Smooth muscle cell (in vitro differentiated cells): ENCODE results near the gene GXYLT2. TPM values are rescaled to one million over a fixed set of nuclear protein-coding genes. Genes with fewer than 3 reads are reported as not detected.

Experiments used
- DNase-seq: peaks from one replicate; lab custom pipeline; 2025; ENCODE audit not compliant: unreplicated experiment; lab: John Stamatoyannopoulos, UW
- H2AFZ ChIP-seq: fragments of 200-600 bp; sonication (generic); 2 replicates; pipeline ENCODE4 v1.6.0; 2016; ENCODE audit warnings: antibody characterized with exemption, low read depth, mild to moderate bottlenecking
- H3F3A ChIP-seq: fragments of 200-600 bp; sonication (generic); 2 replicates; pipeline ENCODE4 v1.6.0; 2017; ENCODE audit warnings: antibody characterized with exemption, low read depth
- H3K27ac ChIP-seq: fragments of 200-600 bp; sonication (generic); 2 replicates; pipeline ENCODE4 v1.5.1; 2016; ENCODE audit warnings: low read depth, mild to moderate bottlenecking
- H3K27me3 ChIP-seq: fragments of 200-600 bp; sonication (generic); 2 replicates; pipeline ENCODE4 v1.6.1; 2016; ENCODE audit warnings: low read depth, mild to moderate bottlenecking
- H3K36me3 ChIP-seq: fragments of 200-600 bp; sonication (generic); 2 replicates; pipeline ENCODE4 v1.5.1; 2016; ENCODE audit warnings: low read depth
- H3K4me1 ChIP-seq: fragments of 200-600 bp; sonication (generic); 2 replicates; pipeline ENCODE4 v1.5.1; 2016; ENCODE audit warnings: low read depth
- H3K4me2 ChIP-seq: fragments of 200-600 bp; sonication (generic); 2 replicates; pipeline ENCODE4 v1.6.0; 2016; ENCODE audit warnings: mild to moderate bottlenecking
- H3K4me3 ChIP-seq: fragments of 200-600 bp; sonication (generic); 2 replicates; pipeline ENCODE4 v1.5.1; 2016; ENCODE audit warnings: mild to moderate bottlenecking
- H3K79me2 ChIP-seq: fragments of 200-600 bp; sonication (generic); 2 replicates; pipeline ENCODE4 v1.6.0; 2016; ENCODE audit warnings: low read depth, mild to moderate bottlenecking
- H3K9ac ChIP-seq: fragments of 200-600 bp; sonication (generic); 2 replicates; pipeline ENCODE4 v1.6.0; 2016; ENCODE audit warnings: low read depth
- H3K9me3 ChIP-seq: fragments of 200-600 bp; sonication (generic); replicated peaks from 2 replicates; pipeline ENCODE4 v1.5.1; 2016; ENCODE audit warnings: low read depth
- H4K20me1 ChIP-seq: fragments of 200-600 bp; sonication (generic); 2 replicates; pipeline ENCODE4 v1.6.0; 2016; ENCODE audit warnings: low read depth
- WGBS: methylation state at CpG from one replicate; pipeline ENCODE4 v1.1.7; 2016; ENCODE audit warnings: low lambda C conversion rate; 5-methylcytosine and 5-hydroxymethylcytosine counted together
- polyA plus RNA-seq: library from polyadenylated mRNA; unstranded; fragments of >200 nt; fragmentation: Nextera tagmentation; extraction: Ambion mirVana; gene quantifications from 2 replicates; pipeline ENCODE4 v1.2.1, GENCODE V29; 2016
- total RNA-seq: library from RNA; depleted of rRNA; stranded (reverse); fragments of >200 nt; gene quantifications from 2 replicates; pipeline ENCODE4 v1.2.3, GENCODE V29; 2014
- TF ChIP-seq, protein P1 (sequence below): fragments of 200-600 bp; sonication (generic); IDR thresholded peaks from 2 replicates; pipeline ENCODE4 v1.5.1; 2017; ENCODE audit warnings: borderline replicate concordance, mild to moderate bottlenecking, antibody characterized with exemption; ENCODE audit not compliant: insufficient read depth, poor library complexity, severe bottlenecking

GXYLT2 gene
- total and polyA plus RNA-seq, 2 experiments from 2014 or later: 17.0 to 19.0 TPM

DNA sequence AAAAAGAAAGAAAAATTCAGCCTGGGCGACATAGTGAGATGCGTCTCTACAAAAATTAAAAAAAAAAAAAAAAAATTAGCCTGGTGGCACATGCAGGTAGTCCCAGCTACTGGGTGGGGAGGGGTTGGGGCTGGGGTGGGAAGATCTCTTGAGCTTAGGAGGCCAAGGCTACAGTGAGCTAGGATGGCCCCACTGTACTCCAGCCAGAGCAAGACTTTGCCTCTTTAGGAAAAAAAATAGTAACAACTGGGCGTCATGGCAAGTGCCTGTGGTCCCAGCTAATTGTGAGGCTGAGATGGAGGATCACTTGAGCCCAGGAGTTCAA lies 84.8 kb downstream of the GXYLT2 start:
- H3K79me2 ChIP-seq: no peaks in the 10 kb centered on the region
- H3K9me3 ChIP-seq: no peaks in the 10 kb centered on the region
- no peaks in the 10 kb centered on the region for H3K27me3 ChIP-seq
- H2AFZ ChIP-seq: no peak overlapping the region
- H3K36me3 ChIP-seq: no peaks in the 10 kb centered on the region
- WGBS: 88% methylated on average over 3 of the region's 3 CpGs
- H3F3A ChIP-seq: no peaks in the 10 kb centered on the region
- no peak overlapping the region for H3K9ac ChIP-seq
- H3K4me1 ChIP-seq: no peaks in the 10 kb centered on the region
- DNase-seq: no peak
- TF ChIP-seq, protein P1, sequence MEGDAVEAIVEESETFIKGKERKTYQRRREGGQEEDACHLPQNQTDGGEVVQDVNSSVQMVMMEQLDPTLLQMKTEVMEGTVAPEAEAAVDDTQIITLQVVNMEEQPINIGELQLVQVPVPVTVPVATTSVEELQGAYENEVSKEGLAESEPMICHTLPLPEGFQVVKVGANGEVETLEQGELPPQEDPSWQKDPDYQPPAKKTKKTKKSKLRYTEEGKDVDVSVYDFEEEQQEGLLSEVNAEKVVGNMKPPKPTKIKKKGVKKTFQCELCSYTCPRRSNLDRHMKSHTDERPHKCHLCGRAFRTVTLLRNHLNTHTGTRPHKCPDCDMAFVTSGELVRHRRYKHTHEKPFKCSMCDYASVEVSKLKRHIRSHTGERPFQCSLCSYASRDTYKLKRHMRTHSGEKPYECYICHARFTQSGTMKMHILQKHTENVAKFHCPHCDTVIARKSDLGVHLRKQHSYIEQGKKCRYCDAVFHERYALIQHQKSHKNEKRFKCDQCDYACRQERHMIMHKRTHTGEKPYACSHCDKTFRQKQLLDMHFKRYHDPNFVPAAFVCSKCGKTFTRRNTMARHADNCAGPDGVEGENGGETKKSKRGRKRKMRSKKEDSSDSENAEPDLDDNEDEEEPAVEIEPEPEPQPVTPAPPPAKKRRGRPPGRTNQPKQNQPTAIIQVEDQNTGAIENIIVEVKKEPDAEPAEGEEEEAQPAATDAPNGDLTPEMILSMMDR: no peak
- no peaks in the 10 kb centered on the region for H4K20me1 ChIP-seq
- no peak overlapping the region for H3K4me3 ChIP-seq
- peak overlapping the region; percentile 9 for H3K4me2 ChIP-seq
- H3K27ac ChIP-seq: no peak overlapping the region

DNA sequence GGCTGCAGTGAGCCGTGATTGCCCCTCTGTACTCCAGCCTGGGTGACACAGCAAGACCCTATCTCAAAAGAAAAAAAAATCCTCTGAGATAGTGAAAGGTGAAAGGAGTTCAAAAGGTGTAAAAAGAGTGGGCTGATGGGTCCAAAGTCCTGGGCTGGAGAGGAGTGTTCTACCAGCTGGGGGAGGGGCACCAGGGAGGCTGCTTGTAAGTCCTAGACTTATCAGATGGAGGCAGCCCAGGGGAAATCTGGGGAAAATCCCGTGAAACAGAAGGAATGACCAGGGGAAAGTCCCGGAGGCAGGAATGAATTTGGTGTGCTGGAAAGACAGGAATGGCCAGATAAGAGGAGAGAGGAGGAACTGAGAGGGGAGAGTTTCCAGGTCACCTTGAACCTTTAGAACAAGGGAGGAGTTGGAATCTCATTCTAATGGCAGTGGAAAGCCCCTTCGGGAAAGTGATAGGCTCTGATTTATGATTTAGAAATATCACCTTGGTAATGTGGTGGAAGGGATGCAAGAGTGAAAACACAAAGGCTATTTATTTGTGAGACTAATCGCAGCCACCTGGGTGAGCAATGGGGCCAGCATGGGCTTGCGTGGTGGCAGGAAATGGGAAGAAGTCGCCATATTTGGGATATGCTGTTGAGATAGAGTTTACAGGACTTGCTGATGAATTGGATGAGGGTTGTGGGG lies 85.3 kb downstream of the GXYLT2 start:
- DNase-seq: peak; percentile 1
- Histone ChIP-seq H4K20me1 (no peaks in the 10 kb centered on the region), H3K9me3 (no peaks in the 10 kb centered on the region), H3K27me3 (no peaks in the 10 kb centered on the region), H3K36me3 (no peaks in the 10 kb centered on the region), H3K27ac (no peak overlapping the region), H3F3A (no peaks in the 10 kb centered on the region), H3K4me1 (no peaks in the 10 kb centered on the region), H3K4me3 (no peak overlapping the region), H3K4me2 (peak overlapping the region; percentile 9), H2AFZ (no peak overlapping the region), H3K79me2 (no peaks in the 10 kb centered on the region), H3K9ac (no peak overlapping the region)
- 43% methylated on average over 7 of the region's 7 CpGs for WGBS
- TF ChIP-seq, protein P1: no peak

DNA sequence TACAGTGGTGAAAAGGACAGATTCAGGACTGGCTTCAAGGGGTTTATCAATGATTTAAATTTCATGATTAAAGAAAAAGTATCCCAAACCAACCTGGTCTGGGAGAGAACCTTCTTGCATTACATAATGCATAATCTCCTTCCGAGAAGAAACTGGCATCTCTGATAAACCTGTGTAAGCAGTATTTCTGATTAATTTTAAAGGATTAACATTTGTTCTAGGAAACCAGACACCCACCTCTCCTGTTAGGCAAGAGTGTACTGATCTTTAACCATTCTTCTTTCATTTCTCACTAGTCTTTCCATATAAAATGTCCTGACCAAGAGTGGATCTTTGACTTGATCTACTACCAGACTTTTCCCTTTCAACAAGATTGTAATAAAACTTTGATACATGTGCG lies 85.9 kb downstream of the GXYLT2 start:
- WGBS: 90% methylated on average over 2 of the region's 2 CpGs
- no peaks in the 10 kb centered on the region for H3K9me3 ChIP-seq
- H2AFZ ChIP-seq: no peak overlapping the region
- no peaks in the 10 kb centered on the region for H4K20me1 ChIP-seq
- H3K27me3 ChIP-seq: no peaks in the 10 kb centered on the region
- no peak for DNase-seq
- no peaks in the 10 kb centered on the region for H3K4me1 ChIP-seq
- TF ChIP-seq, protein P1: no peak
- no peak overlapping the region for H3K27ac ChIP-seq
- H3K36me3 ChIP-seq: no peaks in the 10 kb centered on the region
- H3K4me3 ChIP-seq: no peak overlapping the region
- H3K9ac ChIP-seq: no peak overlapping the region
- H3K79me2 ChIP-seq: no peaks in the 10 kb centered on the region
- H3K4me2 ChIP-seq: no peak overlapping the region
- no peaks in the 10 kb centered on the region for H3F3A ChIP-seq

DNA sequence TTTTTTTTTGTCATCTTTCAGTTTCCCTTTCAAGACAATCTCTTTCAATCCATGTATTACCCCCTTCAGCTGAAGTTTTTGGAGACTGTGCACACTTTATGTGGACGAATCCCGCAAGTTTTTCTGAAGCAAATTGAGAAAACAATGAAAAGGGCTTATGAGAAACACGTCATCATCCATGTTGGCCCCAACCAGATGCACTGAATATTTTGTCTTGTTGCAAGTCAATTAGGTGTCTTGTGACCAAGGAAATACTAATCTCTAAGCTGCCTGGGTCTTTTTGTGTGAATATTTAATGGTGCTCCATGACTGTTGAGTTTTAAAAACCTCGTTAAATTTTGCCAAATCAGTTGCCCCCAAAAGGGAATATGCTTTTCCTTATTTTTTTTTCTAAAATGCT lies 87.1 kb downstream of the GXYLT2 start:
- Histone ChIP-seq H2AFZ (no peak overlapping the region), H3K4me1 (no peaks in the 10 kb centered on the region), H4K20me1 (no peaks in the 10 kb centered on the region), H3K4me2 (no peak overlapping the region), H3K9ac (no peak overlapping the region), H3K36me3 (no peaks in the 10 kb centered on the region), H3K27ac (no peak overlapping the region), H3K79me2 (no peaks in the 10 kb centered on the region), H3K9me3 (no peaks in the 10 kb centered on the region), H3F3A (no peaks in the 10 kb centered on the region), H3K27me3 (no peaks in the 10 kb centered on the region), H3K4me3 (no peak overlapping the region)
- TF ChIP-seq, protein P1: no peak
- 89% methylated on average over 4 of the region's 4 CpGs for WGBS
- DNase-seq: no peak
